GM12892 (cell line): ENCODE results near the gene SPEM3.

Source experiments
- DNase-seq: peaks from one replicate; pipeline ENCODE4 v3.0.0; 2011; ENCODE audit not compliant: insufficient read length
- FAIRE-seq: peaks from 2 replicates; lab custom pipeline; 2011; peaks lifted over from hg19 to GRCh38; lab: Jason Lieb, UNC
- POLR2A ChIP-seq: IDR thresholded peaks from 2 replicates; pipeline ENCODE4 v1.6.1; 2011; ENCODE audit warnings: low read depth, low read length, control low read depth
- POLR2AphosphoS5 ChIP-seq: IDR thresholded peaks from 2 replicates; pipeline ENCODE4 v1.6.1; 2011; ENCODE audit warnings: low read depth, low read length, control low read depth
- TAF1 ChIP-seq: IDR thresholded peaks from 2 replicates; pipeline ENCODE4 v1.6.1; 2011; ENCODE audit warnings: low read depth, mild to moderate bottlenecking, control low read depth, low read length, borderline replicate concordance

Gene SPEM3

GRCh38 chr17:7405350-7406234 lies 23.1 kb upstream of the SPEM3 start:
- FAIRE-seq, result no peak
- DNase-seq, result no peak

GRCh38 chr17:7406235-7406825 lies 22.3 kb upstream of the SPEM3 start:
- TF ChIP-seq POLR2A, result no peak
- no peak for TF ChIP-seq POLR2AphosphoS5
- TF ChIP-seq TAF1, result no peak
- FAIRE-seq (no peak), DNase-seq (no peak)

More at GRCh38 chr17:7405350-7406234, 23.1 kb upstream of the SPEM3 start:
- TF ChIP-seq POLR2A (no peak), POLR2AphosphoS5 (no peak), TAF1 (no peak)

DNA sequence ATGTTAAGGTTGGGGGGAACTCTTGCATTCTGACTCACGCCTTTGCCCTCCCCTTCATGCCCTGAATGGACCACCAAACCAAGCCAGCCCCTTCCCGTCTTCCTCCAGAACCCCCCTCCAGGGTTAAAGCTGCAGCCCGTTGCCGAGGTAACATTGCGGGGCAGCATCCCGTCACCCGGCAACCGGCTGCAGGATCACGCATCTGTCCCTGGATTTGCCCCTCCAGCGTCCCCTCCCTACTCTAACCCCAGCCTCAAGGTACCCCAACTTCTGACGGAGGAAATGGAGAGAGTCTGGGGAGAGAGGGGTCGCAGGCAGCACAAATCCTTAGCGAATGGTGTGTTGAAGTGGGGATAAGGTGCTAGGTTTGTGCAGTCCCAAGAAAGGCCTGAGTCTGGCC lies 21.6 kb upstream of the SPEM3 start:
- TF ChIP-seq POLR2A (no peak), TAF1 (no peak), POLR2AphosphoS5 (no peak)
- no peak for DNase-seq
- no peak for FAIRE-seq

DNA sequence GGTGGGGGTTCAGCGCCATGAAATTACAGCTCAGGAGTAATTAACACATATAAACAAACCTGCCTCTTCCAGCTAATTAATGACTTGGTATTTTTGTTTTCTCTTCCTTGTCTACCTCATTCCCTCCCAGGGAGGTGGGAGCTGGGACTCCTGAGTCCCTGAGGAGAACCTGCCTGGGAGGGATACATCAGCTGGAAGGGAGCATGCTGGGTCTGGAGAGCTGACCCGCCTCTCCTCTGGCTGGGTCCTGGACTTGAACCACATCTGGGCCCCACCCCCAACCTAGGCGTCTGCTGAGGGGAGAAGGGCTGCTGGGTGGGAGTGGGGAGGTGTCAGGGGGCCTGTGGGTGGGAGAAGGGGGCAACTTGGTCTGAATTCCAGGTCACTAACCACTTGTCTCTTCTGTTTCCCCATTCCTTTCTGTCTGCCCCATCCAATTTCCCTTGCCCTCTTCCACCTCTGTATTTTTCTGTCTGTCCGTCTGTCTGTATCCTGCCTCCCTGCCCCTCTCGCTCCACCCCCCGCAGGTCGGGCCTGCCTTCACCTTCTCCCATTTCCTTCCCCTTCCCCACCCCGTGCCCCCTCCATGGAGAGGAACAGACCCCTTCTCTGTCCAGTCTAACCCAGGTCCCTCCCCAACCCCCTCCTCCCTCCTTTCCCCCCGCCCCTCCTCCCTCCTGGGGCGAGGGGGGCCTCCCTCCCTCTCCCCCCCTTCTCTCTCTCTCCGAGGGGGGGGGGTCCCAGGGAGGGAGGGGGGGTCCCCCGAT lies 21.0 kb upstream of the SPEM3 start, which contains the start of gene NLGN2:
Gene NLGN2, plus strand, starts transcription at position 361 of the 767 bp plus-strand sequence. CDS start 411 bp downstream, outside the sequence.
- TF ChIP-seq TAF1 (no peak), POLR2AphosphoS5 (no peak)
- FAIRE-seq (no peak), DNase-seq (no peak)

DNA sequence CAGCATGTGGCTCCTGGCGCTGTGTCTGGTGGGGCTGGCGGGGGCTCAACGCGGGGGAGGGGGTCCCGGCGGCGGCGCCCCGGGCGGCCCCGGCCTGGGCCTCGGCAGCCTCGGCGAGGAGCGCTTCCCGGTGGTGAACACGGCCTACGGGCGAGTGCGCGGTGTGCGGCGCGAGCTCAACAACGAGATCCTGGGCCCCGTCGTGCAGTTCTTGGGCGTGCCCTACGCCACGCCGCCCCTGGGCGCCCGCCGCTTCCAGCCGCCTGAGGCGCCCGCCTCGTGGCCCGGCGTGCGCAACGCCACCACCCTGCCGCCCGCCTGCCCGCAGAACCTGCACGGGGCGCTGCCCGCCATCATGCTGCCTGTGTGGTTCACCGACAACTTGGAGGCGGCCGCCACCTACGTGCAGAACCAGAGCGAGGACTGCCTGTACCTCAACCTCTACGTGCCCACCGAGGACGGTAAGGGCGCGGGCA lies 20.4 kb upstream of the SPEM3 start:
- DNase-seq (no peak), FAIRE-seq (no peak)
- TF ChIP-seq TAF1 (no peak), POLR2A (no peak), POLR2AphosphoS5 (no peak)

DNA sequence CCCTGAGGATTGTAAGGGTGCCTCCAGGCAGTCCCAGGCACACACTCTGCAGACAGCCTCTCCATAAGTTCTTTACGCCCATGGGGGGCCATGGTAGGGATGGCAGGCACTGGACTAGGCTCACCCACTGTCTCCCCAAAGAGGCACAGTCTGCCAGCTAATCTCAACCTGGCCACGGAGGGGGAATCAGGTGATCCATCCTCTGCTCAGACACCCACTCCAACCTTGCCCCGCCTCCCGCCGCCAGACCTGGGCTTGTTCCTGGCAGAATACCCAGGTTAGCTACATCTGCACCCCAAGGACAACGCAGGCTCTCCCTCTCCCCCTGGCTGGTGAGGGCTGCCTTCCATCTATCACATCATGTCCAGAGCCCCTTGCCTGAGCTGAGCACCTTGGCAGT lies 19.8 kb upstream of the SPEM3 start:
- no peak for FAIRE-seq
- DNase-seq, result no peak

GRCh38 chr17:7409716-7410115 lies 18.9 kb upstream of the SPEM3 start:
- DNase-seq, result no peak
- FAIRE-seq, result no peak
- TF ChIP-seq POLR2A, result no peak

More for the DNA sequence above, 19.8 kb upstream of the SPEM3 start:
- TF ChIP-seq POLR2A (no peak), POLR2AphosphoS5 (no peak), TAF1 (no peak)

DNA sequence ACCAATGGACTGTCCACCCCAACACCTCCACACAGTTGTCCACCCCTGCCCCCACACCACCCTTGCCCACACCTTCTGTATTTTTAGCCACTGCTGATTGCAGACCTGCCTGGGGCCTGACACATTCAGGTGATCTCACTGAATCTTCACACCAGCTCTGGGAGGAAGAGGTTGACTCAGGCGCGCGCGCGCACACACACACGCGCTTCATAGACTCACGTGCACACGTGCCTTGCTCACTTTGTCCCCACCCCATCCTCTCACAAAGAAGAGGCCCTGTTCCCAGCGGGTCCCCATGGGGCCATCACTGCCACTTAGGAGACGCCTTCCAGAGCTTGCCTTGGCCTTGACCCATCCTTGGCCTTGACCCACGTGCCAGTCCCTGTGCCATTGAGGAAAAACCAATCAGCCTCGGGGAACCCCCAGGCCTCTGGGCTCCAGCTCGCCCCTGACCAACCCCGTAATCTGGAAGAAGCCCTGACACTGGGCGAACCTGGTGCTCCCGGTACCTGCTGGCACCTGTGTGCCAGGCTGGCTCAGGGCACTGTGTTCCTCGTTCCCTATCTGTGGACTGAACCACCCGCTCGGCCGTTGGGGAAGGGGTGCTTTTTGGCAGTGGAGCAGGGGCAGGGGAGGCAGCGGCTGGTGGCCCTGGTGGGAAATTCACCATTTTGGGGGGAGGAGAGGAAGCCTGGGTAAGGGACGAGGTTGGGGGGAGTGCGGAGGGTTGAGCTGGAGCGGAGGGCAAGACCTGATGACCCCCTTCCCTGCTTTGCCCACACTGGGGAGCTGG lies 17.8 kb upstream of the SPEM3 start:
- TF ChIP-seq POLR2AphosphoS5 (no peak), TAF1 (no peak), POLR2A (no peak)
- no peak for FAIRE-seq
- DNase-seq, result no peak

- FAIRE-seq (no peak), DNase-seq (no peak)
- TF ChIP-seq POLR2A, result no peak
Measured at GRCh38 chr17:7411427-7411750, 17.3 kb upstream of the SPEM3 start.

DNA sequence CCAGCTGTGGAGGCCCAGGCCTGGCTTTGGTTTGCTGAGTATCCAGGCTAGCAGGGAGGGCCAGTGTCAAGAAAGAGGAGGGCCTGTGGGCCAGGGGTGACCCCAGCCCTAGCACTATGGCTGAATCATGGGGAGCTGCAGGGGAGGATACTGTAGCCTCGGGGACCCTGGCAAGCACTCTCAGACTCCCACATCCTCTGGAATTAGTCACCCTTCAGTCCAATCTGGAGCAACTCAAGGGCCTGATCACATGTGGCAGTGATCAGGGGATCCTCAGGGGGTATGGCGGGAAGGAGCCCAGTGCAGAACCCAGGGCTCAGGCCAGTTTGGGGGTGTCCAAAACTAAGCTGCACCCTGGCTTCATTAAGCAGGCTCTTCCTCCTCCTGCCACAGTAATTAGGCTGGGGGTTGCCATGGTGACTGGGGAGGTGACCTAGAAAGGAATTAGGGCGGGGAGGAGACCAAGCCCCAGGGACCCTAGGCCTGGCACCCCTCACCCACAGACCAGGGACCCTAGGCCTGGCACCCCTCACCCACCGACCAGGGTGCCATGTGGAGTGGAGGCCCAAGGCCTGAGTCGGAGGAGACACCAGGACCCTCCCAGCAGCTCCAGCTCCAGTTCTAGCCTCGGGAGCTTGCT lies 15.2 kb upstream of the SPEM3 start:
- no peak for FAIRE-seq

DNA sequence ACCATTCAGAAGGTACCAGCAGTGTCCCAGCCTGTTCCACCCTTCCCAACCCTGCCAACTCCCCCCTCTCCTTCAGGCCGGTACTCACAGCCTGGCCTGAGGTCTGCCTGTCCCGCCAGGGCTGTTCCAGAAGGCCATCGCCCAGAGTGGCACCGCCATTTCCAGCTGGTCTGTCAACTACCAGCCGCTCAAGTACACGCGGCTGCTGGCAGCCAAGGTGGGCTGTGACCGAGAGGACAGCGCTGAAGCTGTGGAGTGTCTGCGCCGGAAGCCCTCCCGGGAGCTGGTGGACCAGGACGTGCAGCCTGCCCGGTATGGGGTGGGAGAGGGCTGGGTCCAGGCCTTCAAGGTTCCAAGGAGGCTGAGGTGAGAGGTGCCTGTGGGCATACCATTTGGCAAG lies 13.8 kb upstream of the SPEM3 start:
- DNase-seq, result no peak
- FAIRE-seq, result no peak
- TF ChIP-seq POLR2A (no peak), POLR2AphosphoS5 (no peak), TAF1 (no peak)

More for the DNA sequence above, 15.2 kb upstream of the SPEM3 start:
- no peak for DNase-seq
- TF ChIP-seq POLR2AphosphoS5, result no peak
- no peak for TF ChIP-seq POLR2A
- no peak for TF ChIP-seq TAF1

DNA sequence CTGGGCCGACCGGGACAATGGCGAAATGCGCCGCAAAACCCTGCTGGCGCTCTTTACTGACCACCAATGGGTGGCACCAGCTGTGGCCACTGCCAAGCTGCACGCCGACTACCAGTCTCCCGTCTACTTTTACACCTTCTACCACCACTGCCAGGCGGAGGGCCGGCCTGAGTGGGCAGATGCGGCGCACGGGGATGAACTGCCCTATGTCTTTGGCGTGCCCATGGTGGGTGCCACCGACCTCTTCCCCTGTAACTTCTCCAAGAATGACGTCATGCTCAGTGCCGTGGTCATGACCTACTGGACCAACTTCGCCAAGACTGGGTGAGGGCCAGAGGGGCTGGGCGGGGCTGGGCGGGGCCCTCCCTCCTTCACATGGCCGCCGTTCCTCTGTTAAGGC lies 12.9 kb upstream of the SPEM3 start:
- TF ChIP-seq TAF1, result no peak
- DNase-seq (no peak), FAIRE-seq (no peak)
